Progenitor cell of endocrine pancreas (in vitro differentiated cells): ENCODE measurements around the gene USP49. TPM values are rescaled to one million over a fixed set of nuclear protein-coding genes. Genes with fewer than 3 reads are reported as not detected.

Experiments
- DNase-seq: peaks from one replicate; pipeline ENCODE4 v3.0.0; 2021; ENCODE audit warnings: low spot score; ENCODE audit not compliant: unreplicated experiment
- H3K27ac Mint-ChIP-seq: 2 replicates; pipeline ENCODE4 v1.8.0; 2021; ENCODE audit warnings: mild to moderate bottlenecking, moderate library complexity, mixed read lengths
- H3K27me3 Mint-ChIP-seq: 2 replicates; pipeline ENCODE4 v1.8.0; 2021; ENCODE audit warnings: mixed read lengths
- H3K36me3 Mint-ChIP-seq: 2 replicates; pipeline ENCODE4 v1.8.0; 2022; ENCODE audit warnings: mixed read lengths; ENCODE audit not compliant: insufficient read depth
- H3K4me1 Mint-ChIP-seq: 2 replicates; pipeline ENCODE4 v1.8.0; 2021; ENCODE audit warnings: low read depth, mixed read lengths
- H3K4me3 Mint-ChIP-seq: 2 replicates; pipeline ENCODE4 v1.8.0; 2021; ENCODE audit warnings: low read depth, mild to moderate bottlenecking, moderate library complexity, mixed read lengths
- H3K9me3 Mint-ChIP-seq: 2 replicates; pipeline ENCODE4 v1.8.0; 2021; ENCODE audit warnings: low read depth, mixed read lengths
- total RNA-seq: library from RNA; stranded (reverse); gene quantifications from 2 replicates; pipeline ENCODE4 v1.2.1, GENCODE V29; 2021
- TF ChIP-seq, protein P1 (sequence below): fragments of 200-600 bp; sonication (generic); IDR thresholded peaks from one replicate; pipeline ENCODE4 v1.5.0; 2021; ENCODE audit warnings: antibody characterized with exemption, mild to moderate bottlenecking; ENCODE audit not compliant: unreplicated experiment

The USP49 gene
- total RNA-seq, 1 donor from 2014 or later, result 19.4 TPM

DNA sequence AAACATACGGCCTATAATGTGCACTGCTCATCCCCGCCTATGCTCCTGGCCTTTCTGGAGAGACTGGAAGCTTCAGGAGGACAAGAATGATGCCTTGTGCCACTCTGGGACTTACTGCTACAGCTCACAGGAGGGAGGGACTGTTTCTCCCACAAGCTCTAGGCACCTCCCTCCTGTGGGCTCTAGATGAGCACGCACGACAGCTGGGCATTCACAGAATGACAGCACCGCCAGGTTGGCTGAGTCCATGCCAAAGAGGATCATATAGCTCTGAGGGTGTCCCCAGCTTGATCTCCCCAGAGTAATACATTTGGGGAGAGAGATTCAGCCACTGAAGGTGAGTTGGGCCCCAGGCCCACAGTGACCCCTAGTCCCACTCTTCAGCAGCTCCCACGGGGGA lies 137.9 kb downstream of the USP49 start:
- Mint-ChIP-seq H3K4me1 (no peaks in the 10 kb centered on the region), H3K27ac (no peak overlapping the region), H3K27me3 (peaks cover 18% of the 10 kb centered on the region), H3K4me3 (no peak overlapping the region), H3K36me3 (no peaks in the 10 kb centered on the region), H3K9me3 (no peaks in the 10 kb centered on the region)
- no peak for DNase-seq
- TF ChIP-seq, protein P1, sequence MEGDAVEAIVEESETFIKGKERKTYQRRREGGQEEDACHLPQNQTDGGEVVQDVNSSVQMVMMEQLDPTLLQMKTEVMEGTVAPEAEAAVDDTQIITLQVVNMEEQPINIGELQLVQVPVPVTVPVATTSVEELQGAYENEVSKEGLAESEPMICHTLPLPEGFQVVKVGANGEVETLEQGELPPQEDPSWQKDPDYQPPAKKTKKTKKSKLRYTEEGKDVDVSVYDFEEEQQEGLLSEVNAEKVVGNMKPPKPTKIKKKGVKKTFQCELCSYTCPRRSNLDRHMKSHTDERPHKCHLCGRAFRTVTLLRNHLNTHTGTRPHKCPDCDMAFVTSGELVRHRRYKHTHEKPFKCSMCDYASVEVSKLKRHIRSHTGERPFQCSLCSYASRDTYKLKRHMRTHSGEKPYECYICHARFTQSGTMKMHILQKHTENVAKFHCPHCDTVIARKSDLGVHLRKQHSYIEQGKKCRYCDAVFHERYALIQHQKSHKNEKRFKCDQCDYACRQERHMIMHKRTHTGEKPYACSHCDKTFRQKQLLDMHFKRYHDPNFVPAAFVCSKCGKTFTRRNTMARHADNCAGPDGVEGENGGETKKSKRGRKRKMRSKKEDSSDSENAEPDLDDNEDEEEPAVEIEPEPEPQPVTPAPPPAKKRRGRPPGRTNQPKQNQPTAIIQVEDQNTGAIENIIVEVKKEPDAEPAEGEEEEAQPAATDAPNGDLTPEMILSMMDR, result no peak

DNA sequence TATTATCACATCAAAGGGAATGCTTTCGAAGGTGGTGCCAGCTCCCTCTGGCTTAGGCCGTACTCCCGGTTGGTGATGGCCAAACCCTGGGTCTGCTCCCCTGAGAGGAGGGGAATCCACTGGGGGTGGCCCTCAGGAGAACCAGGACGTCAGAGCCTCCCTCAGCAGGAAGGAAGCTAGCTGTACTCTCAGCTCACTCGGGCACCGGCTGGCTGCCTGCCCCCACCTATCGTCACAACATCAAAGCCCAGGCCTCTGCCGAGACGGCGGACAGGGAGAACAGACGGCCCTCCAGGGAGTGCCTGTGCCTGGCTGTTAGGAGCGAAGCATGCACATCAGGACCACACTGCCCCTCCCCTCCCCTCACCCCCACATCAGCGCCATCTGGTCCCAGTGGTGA lies 138.8 kb downstream of the USP49 start:
- no peak for DNase-seq
- no peaks in the 10 kb centered on the region for H3K4me1 Mint-ChIP-seq

DNA sequence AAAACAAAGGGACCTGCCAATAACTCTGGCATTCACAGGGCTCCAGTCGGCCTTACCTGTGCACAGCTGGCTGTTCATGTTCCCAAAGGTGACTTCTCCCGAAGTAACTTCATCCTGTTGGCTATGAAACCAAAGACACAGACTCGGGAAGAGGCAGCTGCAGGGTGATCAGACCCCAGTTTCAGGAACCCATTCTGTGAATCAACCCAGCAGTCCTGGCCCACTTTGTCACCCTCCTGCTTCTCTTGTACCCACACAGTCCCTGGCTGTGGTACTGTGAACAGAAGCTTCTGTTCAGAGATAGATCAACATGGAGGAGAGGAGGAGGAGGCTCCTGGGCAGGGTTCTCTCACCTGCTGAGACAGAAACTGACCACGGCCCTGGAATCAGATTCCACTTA lies 139.3 kb downstream of the USP49 start:
- Mint-ChIP-seq H3K27ac (no peak overlapping the region), H3K4me3 (no peak overlapping the region), H3K9me3 (no peaks in the 10 kb centered on the region), H3K36me3 (no peaks in the 10 kb centered on the region), H3K4me1 (no peaks in the 10 kb centered on the region), H3K27me3 (peaks cover 14% of the 10 kb centered on the region)
- TF ChIP-seq, protein P1, result no peak
- DNase-seq, result no peak

More for the DNA sequence above, 138.8 kb downstream of the USP49 start:
- Mint-ChIP-seq H3K9me3 (no peaks in the 10 kb centered on the region), H3K27me3 (peaks cover 16% of the 10 kb centered on the region), H3K36me3 (no peaks in the 10 kb centered on the region), H3K27ac (no peak overlapping the region), H3K4me3 (no peak overlapping the region)
- TF ChIP-seq, protein P1, result no peak

DNA sequence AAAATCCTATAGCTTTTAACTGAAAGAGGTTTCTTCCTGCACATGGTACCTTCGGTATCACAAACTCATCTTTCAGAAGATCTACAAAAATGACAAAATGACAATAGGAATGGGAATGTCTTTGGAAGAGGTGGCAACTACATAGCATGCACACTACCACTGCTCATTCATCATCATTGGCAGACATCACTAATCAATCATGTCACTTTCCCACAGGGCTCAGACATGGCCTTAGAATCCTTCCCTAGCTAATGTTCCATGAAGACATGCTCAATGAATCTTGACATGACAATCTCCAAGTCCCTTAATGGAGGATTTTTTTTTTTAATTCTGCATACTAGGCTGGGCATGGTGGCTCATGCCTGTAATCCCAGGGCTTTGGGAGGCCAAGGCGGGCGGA lies 144.8 kb downstream of the USP49 start:
- peaks cover 14% of the 10 kb centered on the region for H3K27me3 Mint-ChIP-seq
- no peak overlapping the region for H3K4me3 Mint-ChIP-seq
- no peak for DNase-seq
- no peaks in the 10 kb centered on the region for H3K36me3 Mint-ChIP-seq
- TF ChIP-seq, protein P1, result no peak
- H3K27ac Mint-ChIP-seq, result no peak overlapping the region
- H3K9me3 Mint-ChIP-seq, result no peaks in the 10 kb centered on the region
- H3K4me1 Mint-ChIP-seq, result peaks cover 5% of the 10 kb centered on the region

DNA sequence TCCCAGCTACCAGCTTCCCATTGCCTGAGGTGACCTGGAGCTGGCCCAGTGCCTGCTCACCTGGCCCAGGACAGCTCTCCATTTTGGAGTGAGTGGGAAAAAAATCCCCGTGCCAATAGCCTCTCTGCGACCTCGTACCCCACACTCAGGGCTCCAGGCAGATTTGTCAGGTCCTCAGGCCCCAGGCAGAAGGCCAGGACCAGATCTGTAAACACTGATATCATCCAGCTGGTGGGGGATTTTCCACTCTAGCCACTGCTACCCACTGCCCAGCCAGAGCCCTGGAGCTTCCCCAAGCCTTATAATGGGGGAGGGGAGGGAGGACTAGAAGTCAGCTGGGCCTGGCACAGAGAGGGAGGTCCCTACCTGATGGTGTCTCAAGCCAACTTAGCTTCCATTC lies 146.6 kb downstream of the USP49 start:
- Mint-ChIP-seq H3K27me3 (peaks cover 14% of the 10 kb centered on the region), H3K27ac (no peak overlapping the region), H3K4me1 (peaks cover 5% of the 10 kb centered on the region), H3K36me3 (no peaks in the 10 kb centered on the region), H3K4me3 (no peak overlapping the region), H3K9me3 (no peaks in the 10 kb centered on the region)
- no peak for DNase-seq
- TF ChIP-seq, protein P1, result no peak
